HT1080 (cell line): ENCODE results near the gene SIRT2. TPM values are rescaled to one million over a fixed set of nuclear protein-coding genes. Genes with fewer than 3 reads are reported as not detected.
"Not testable (repeated sequence)": the region's sequence is repeated elsewhere in the genome, so short reads cannot be mapped to it uniquely, and the experiment has no call there.

Source experiments
- DNase-seq: peaks from one replicate; pipeline ENCODE4 v3.0.0-alpha.2; 2015; ENCODE audit warnings: low read depth
- total RNA-seq: library from RNA; depleted of rRNA; stranded (reverse); fragments of >200 nt; shearing (Covaris generic); gene quantifications from 2 replicates; pipeline ENCODE4 v1.2.3, GENCODE V29; 2014

Gene SIRT2
- total RNA-seq, 1 experiment from 2014 or later: 33.6 TPM

DNA sequence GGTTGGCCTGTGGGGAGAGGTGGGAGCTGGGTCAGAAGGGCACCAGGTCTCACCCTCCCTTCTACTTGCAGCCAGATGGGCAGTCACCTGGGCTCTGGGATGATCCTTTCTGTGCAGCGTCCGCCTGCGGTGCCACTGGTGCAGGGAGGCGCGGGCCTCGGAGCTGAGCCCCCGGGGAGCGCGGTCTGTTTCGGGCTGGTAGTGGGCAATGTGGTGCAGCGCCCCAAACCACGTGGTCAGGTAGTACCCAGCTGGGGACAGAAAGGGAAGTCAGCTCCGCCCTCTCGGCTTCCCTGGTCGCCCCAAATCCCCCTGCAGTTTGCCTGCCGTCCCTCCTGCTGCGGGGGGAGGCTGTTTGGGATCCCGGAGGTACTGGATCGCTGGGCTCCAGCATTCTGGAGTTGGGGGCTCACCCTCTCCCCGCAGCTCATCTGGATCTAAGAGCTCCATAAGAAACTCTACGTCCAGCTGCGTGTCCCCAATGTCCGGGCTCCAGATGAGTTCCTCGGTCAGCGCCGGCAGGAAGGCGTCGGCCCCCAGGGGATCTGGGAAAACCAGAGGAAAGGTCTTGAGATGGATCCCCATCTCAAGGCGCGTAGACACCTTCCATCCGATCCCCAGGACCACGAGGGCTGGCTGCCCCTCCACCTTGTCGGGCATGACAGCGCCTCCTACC is 30.1 kb downstream of the SIRT2 start:
- no peak for DNase-seq

DNA sequence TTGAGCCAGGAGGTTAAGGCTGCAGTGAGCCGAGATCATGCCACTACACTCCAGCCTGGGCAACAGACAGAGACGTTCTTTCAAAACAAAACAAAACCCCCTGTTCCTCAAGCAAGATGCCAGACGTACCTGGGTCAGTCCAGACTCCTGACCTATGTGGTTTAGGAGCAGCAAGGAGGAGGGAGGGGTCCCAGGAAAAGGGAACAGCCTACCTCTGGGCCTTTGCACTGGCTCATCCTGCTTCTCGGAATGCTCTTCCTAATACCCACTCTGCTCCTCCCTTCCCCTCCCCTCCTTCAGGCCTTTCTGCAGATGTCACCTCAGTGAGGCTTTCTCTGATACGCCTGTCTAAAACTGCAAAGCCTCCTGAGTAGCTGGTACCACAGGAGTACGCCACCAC is 30.9 kb downstream of the SIRT2 start:
- DNase-seq: no peak

DNA sequence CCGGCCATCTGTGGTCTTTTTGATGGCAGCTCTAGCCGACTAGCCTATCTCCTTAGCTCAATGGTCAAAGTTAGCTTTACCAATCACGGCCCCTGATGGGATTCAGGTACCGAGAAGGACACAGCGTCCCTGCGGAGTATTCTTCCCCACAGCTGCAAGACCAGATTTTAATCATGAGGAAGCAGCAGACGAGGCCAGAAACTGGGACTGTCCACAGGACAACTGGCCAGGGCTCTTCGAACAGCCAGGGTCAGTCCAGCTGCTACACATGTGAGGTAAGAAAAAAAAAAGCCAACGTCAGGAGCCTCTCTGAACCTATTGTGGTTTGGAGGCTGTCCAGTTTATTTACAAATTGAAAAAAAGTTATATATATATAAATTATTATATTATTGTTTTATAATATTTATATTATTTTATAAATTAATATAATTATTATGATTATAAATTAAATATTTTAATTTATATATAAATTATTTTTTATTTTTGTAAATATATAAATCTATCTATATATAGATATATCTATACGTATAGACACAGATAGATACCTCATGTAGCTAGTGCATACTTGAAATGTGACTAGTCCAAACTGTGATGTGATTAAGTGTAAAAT is 32.1 kb downstream of the SIRT2 start:
- no peak for DNase-seq

DNA sequence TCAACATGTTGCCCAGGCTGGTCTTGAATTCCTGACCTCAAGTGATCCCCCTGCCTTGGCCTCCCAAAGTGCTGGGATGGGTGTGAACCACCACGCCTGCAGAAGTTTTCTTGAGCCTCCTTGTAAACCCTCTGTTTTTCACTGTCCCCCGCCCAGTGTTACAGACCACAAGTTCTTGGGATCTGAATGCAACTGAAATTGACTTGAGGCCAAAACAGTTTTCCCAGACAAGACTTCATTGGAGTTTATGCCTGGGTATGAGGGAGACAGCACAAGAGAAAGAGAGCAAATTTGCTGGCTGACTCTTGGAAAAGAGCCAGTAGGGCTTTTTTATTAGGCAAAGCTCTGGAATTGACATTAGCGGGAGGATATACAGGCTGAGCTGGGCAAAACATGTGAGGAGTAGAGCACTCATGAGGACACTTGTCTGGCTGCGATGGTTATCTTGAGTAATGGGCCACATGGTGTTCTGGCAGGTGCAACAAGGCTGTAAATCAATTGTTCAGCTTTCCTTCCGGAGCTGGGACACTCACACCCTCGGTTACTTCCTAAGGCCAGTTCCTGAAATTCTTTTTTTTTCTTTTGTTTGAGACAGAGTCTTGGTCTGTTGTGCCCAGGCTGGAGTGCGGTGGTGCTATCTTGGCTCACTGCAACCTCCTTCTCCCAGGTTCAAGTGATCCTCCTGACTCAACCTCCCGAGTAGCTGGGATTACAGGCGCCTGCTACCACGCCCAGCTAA is 36.9 kb downstream of the SIRT2 start:
- peak; percentile 18 for DNase-seq

DNA sequence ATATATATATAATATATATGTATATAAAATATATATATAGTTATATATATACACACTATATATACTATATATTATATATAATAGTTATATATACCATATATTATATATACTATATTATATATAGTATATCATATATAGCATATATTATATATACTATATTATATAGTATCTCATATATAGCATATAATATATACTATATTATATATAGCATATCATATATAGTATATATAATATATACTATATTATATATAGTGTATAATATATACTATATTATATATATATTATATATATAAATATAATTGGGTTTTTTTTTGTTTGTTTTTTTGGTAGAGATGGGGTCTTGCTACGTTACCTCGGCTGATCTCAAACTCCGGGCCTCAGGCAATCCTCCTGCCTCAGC is 38.0 kb downstream of the SIRT2 start:
- DNase-seq: no peak

DNA sequence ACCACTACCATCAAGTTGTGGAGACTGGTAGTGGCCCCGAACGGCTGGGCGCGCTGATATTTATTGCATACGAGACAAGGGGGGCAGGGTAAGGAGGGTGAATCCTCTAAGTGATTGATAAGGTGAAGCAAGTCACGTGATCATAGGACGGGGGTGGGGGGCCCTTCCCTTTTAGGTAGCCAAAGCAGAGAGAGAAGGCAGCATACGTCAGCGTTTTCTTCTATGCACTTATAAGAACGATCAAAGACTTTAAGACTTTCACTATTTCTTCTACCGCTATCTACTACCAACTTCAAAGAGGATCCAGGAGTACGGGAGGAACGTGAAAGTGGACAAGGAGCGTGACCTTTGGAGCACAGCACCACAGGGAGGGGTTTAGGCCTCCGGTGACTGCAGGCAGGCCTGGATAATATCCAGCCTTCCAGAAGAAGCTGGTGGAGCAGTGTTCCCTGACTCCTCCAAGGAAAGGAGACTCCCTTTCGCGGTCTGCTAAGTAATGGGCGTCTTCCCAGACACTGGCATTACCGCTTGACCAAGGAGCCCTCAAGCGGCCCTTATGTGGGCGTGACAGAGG is 39.7 kb downstream of the SIRT2 start:
- not testable (repeated sequence) for DNase-seq

DNA sequence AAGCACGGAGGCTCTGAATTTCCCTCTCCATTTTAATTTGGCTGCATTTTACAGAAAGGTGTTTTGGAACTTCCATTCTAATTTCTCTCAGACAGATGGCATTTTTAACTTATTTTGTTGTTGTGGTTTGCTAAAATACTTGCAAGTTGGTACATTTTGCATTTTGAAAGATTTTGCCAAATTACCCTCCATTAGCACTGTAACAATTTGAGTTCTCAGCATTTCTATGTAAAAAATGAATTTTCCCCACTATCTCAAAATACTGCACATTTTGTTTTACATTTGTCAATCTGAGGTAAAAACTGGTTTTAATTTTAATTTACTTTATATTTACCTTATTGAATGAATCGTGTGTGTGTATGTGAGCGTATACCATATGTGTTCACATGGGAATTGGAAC is 42.6 kb downstream of the SIRT2 start:
- no peak for DNase-seq

DNA sequence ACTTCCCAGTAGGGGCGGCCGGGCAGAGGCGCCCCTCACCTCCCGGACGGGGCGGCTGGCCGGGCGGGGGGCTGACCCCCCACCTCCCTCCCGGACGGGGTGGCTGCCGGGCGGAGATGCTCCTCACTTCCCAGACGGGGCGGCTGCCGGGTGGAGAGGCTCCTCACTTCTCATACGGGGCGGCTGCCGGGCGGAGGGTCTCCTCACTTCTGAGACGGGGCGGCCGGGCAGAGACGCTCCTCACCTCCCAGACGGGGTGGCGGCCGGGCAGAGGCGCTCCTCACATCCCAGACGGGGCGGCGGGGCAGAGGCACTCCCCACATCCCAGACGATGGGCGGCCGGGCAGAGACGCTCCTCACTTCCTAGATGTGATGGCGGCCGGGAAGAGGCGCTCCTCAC is 43.7 kb downstream of the SIRT2 start:
- not testable (repeated sequence) for DNase-seq

DNA sequence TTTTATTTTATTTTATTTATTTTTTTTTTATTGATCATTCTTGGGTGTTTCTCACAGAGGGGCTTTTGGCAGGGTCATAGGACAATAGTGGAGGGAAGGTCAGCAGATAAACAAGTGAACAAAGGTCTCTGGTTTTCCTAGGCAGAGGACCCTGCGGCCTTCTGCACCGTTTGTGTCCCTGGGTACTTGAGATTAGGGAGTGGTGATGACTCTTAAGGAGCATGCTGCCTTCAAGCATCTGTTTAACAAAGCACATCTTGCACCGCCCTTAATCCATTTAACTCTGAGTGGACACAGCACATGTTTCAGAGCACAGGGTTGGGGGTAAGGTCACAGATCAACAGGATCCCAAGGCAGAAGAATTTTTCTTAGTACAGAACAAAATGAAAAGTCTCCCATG is 44.5 kb downstream of the SIRT2 start:
- not testable (repeated sequence) for DNase-seq

DNA sequence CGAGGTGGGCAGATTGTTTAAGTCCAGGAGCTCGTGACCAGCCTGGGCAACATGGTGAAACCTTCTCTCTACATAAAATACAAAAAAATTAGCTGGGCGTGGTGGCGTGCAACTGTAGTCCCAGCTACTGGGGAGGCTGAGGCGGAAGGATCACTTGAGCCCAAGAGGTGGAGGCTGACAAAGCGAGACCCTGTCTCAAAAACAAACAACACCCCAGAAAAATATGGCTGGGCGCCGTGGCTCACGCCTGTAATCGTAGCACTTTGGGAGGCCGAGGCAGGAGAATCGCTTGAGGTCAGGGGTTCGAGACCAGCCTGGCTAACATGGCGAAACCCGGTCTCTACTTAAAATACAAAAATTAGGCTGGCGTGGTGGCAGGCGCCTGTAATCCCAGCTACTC is 46.2 kb downstream of the SIRT2 start:
- DNase-seq: no peak

DNA sequence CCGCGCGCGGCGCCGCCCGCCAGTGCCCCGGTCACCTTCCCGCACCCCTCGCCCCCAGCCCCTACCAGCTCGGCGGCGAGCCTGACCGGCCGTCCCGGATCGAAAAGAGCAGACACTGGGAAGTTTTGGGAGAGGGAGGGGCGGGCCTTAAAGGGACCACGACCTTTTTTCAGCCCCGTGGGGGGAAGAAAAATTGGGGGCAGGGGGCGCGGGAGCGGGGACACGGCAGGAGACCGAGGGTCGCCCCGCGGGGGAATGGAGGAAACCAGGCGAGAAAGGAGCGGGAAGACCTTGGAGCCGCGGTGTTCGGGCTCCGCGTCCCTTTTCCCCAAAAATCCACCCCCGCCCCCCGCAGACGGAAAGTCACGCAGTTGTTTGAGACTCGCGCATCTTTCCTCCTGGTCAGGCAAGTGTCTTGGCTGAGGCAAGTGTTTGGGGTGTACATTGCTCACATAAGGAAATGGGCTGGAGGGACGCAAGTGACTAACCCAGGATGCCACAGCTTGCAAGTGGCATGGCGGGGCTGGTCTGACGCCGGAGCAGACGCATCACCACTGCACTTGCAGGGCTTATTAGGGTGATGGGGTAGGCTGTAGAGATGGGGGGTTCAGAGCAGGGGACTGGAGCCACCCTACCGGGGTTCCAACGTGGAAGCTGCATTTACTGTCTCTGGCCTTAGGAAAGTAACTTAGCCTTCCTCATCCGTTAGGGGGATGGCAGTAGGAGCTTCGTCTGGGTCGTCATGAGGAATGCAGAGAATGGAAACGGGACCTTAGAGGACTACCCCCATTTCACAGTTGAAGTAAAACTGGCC is 47.0 kb downstream of the SIRT2 start:
- DNase-seq: peak; percentile 59

DNA sequence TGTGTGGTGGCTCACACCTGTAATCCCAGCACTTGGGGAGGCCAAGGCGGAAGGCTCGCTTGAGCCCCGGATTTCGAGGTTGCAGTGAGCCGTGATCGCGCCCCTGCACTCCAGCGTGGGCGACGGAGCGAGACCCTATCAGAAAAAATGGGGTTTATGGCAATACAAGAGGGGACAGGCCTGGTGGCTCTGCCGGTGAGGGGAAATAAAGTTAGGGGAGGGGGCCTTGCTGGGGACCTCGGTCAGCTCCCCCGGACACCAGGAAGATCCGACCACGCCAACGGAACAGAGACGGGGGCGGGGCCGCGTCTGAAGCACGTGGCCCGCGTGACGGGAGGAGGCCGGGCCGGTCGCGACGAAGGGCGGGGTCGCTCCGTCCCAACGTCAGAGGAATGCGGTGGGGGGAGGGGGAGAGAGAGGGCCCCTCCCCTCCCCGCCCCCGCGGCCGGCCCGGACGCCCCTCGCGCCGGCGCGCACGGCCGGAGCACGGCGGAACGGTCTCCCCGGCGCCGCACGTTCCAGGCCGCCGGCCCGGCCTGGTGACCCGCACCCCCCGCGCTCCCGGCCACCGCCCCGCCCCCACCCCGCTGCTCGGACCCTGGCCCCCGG is 47.7 kb downstream of the SIRT2 start:
- peak; percentile 80 for DNase-seq

DNA sequence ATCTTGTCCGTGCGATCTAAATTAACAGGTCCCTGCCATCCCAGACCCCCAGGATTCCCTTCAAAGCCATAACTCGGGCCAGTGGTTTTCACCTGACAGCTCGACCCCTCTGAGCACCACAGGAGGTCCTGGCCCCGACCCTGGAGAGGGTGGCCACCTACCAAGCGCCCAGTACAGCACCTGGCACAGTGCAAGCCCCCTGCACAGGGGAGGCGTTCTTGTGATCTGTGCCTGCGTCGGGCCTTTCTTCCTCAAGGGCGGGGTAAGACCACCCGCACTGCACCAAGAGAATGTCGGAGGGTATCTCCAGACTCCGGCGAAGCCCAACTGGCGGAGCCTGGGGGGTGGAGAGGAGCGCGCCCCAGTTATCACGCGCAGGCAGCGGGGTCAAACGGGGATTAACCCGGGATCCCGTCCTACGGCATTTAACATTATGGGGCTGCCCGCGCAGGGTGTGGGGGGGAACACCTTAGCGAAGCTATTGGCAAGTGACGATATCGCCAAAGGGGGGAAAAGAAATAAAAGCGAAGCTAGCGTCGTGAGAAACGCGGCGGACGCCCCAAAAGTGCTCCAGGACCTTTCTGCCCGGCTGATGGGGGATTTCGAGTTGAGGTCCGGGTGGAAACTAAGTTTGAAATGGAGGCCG is 48.3 kb downstream of the SIRT2 start:
- no peak for DNase-seq

DNA sequence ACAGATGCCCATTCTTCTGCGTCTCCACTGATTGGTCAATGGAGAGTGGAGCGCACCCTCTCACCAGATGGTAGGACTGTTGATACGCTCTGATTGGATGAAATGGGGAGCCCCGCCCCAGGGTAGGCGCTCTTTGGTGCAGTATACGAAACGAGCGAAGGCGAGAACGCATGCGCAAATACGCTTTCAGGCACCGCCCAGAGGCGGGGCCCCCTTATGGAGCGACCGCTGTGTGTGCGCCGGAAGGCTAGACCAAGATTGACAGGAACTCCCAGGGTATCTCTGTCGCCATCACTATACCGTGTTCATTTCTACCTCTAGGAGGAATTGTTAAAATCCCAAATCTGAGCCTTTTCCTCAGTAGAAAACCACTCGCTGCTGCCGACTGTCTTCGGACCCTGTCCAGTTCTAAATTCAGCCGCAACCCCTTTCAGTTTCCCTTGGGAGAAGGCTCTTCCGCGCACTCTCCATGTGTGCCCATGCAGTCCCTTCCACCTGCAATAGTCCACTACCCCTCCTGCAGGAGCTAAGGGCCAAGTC is 48.9 kb downstream of the SIRT2 start:
- no peak for DNase-seq

DNA sequence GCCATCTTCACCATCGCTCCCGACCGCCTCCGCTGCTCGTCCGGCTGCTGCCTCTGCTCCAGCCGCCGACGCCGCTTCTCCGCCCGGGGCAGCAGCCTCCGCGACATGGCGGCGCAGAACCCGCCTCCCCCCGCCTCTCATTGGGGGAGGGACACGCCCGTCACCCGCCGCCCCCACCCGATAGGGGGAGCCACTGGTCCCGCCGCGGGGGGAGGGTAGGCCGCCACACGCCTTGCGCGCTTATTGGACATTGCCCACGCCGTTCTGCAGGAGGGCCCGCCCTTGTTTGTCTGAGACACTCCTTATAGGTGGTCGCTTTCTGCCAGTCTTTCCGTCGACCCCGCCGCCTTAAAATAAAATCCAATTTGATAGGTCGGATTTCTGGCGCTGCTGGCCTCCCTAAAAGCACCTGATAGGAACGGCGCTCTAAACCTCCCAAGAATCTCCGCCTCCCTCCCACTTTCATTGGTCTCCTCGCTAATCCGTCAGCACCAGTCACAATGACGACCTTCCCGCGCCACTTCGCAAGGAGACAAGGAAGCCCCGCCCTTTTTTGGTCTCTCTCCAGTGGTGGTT is 49.5 kb downstream of the SIRT2 start, which contains the start of gene HNRNPL:
Gene HNRNPL, minus strand, starts transcription at position 127 of the 576 bp plus-strand sequence. Its CDS starts 20 bp downstream, at position 107.
- DNase-seq: peak; percentile 100

DNA sequence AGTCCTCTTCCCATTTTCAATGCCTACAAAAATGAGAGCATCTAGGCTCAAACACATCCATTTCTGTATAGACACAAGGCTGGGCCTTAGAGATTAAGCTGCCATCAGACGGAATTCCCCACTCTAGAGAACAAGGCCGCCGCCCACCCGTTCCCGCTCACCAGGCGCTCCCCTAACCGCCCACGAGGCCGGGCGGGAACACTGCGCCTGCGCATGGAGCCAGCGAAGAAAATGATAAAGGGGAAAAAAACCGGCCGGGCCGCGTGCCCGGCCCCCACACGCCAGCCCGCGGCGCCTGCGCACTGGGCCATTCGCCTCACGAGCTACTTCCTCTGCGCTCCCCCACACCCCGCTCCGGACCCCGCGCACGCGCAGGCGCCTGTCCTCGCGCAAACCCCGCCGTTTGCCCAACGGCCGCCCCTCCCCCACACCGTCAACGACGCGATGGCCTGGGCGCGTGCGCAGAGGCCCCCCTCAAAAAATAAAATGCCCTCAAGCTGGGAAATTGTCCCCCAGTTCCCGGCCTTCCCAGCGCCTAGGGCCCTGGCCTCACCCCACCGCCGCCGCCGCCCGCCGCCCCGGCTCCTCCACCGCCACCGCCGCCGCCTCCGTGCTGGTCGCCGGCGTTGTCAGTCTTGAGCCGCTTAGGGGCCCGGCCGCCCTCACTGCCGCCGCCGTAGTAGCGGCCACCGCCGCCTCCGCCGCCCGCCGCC is 50.1 kb downstream of the SIRT2 start:
- peak; percentile 95 for DNase-seq

DNA sequence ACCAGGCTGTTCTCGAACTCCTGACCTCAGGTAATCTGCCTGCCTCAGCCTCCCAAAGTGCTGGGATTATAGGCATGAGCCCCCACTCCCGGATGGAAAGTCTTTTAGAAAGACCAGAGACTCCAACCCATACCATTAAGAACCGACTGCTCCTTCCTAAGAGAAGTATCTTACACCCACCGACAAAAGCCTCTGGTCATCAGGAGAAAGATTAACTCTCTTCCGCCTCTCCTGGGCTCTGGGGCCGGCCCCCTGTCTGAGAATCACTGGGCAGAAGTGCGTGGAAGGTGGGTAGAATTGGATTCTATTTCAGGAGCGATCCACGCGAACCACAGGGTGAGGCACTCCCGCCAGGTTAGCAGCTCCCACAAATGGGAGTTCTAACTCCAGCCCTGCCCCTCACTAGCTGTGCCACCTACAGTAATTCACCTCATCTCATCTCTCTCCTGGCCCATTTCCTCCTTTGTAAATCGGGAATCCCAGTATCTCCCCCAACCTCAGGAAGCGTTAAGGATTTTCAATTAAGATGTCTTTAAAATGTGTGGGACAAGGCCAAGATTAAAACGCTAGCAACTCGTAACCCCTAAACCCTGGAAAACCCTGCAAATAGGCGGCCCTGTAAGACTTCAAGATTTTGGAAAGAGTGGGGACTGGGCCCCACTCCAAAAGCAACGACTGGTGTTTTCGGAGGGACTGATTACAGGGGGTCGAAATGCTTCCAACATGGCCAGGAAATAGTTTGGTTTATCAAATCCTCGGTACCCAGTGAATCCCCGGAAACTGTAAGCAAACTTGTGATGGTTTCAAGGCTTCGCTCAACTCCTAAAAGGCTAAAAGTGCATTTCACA is 50.9 kb downstream of the SIRT2 start:
- no peak for DNase-seq

DNA sequence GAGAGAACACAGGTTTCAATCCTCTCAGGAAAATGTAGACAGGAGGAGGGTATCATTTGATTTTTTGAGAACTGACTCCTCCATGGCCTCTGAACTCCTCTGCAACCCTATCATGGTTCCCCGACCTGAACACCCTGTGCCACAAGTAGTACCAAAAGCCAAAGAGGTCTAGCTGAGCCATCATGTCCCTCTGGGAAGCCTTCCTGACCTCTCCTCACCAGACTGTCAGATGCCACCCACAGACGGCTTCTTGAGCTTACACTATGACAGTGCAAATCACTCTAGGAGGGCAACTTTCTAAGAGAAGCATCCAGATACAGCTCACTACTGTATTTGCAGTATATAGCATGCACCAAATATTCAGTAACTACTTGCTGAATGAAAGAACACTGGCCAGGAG is 53.3 kb downstream of the SIRT2 start:
- no peak for DNase-seq
